Activated naive CD8-positive, alpha-beta T cell treated with anti-CD3 and anti-CD28 coated beads, Interleukin-2, amount 50 U/mL, for 24 hours (primary cell): Measurements from ENCODE around the gene SGMS1.

Source experiments
- ATAC-seq: fragments of 150-1000 bp; cut with Tn5 transposase; one replicate; pipeline ENCODE4 v1.10.0; 2021
- DNase-seq: peaks from one replicate; pipeline ENCODE4 v3.0.0; 2021
- H3K27ac Mint-ChIP-seq: one replicate; pipeline ENCODE4 v1.8.0; 2021; ENCODE audit warnings: mild to moderate bottlenecking, mixed read lengths
- H3K27me3 Mint-ChIP-seq: one replicate; pipeline ENCODE4 v1.8.0; 2021; ENCODE audit warnings: mixed read lengths
- H3K36me3 Mint-ChIP-seq: one replicate; pipeline ENCODE4 v1.8.0; 2021; ENCODE audit warnings: low read depth, mixed read lengths
- H3K4me1 Mint-ChIP-seq: one replicate; pipeline ENCODE4 v1.8.0; 2021; ENCODE audit warnings: mixed read lengths
- H3K4me3 Mint-ChIP-seq: one replicate; pipeline ENCODE4 v1.8.0; 2021; ENCODE audit warnings: mild to moderate bottlenecking, moderate library complexity, mixed read lengths
- H3K9me3 Mint-ChIP-seq: one replicate; pipeline ENCODE4 v1.8.0; 2021; ENCODE audit warnings: mixed read lengths

Gene SGMS1

GRCh38 chr10:50316174-50316573, 307.6 kb downstream of the SGMS1 start:
- Mint-ChIP-seq H3K4me3 (no peak overlapping the region), H3K9me3 (no peaks in the 10 kb centered on the region), H3K27ac (no peak overlapping the region), H3K27me3 (no peaks in the 10 kb centered on the region), H3K36me3 (peaks cover 12% of the 10 kb centered on the region), H3K4me1 (peaks cover 7% of the 10 kb centered on the region)
- no peak for ATAC-seq
- no peak for DNase-seq

- ATAC-seq: no peak
- Mint-ChIP-seq H3K27me3 (no peaks in the 10 kb centered on the region), H3K9me3 (no peaks in the 10 kb centered on the region), H3K4me1 (peaks cover 7% of the 10 kb centered on the region), H3K27ac (no peak overlapping the region), H3K4me3 (no peak overlapping the region), H3K36me3 (peaks cover 15% of the 10 kb centered on the region)
- no peak for DNase-seq
Observed at GRCh38 chr10:50315424-50315823, 308.3 kb downstream of the SGMS1 start.

DNA sequence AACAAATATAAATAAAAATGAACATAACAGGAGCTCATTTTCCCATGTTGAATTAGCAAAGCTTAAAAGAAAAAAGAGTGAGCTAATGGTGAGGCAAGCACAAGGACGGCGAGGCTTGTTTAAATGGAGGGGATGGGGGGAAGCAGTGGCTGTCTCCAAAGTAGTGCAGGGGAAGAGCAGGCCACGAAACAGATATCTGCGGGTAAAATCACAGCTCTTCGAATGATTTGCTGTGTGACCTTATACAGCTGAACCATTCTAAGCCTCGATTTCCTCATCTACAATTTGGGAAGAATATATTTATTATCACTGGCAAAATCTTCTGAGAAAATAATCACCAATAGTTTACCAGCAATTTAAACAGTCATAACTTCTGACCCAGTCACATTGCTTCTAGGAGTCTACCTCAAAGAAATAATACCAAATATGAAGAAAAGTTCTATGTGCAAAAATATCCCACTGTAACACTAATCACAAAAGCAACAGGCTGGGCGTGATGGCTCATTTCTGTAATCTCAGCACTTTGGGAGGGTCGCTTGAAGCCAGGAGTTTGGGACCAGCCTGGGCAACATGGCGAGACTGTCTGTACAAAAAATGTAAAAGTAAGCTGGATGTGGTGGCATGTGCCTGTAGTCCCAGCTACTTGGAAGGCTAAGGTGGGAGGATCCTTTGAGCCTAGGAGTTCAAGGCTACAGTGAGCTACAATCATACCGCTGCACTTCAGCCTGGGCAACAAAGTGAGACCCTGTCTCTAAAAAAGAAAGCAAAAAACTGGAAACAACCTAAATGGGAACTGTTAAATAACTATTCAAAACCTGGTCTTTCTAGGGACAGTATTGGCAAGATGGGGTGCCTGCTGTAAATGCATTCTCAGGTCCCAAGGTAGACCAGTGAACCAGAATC, 309.3 kb downstream of the SGMS1 start:
- Mint-ChIP-seq H3K36me3 (peaks cover 18% of the 10 kb centered on the region), H3K4me1 (peaks cover 7% of the 10 kb centered on the region), H3K27ac (no peak overlapping the region), H3K4me3 (no peak overlapping the region), H3K9me3 (no peaks in the 10 kb centered on the region), H3K27me3 (no peaks in the 10 kb centered on the region)
- DNase-seq: no peak
- no peak for ATAC-seq

DNA sequence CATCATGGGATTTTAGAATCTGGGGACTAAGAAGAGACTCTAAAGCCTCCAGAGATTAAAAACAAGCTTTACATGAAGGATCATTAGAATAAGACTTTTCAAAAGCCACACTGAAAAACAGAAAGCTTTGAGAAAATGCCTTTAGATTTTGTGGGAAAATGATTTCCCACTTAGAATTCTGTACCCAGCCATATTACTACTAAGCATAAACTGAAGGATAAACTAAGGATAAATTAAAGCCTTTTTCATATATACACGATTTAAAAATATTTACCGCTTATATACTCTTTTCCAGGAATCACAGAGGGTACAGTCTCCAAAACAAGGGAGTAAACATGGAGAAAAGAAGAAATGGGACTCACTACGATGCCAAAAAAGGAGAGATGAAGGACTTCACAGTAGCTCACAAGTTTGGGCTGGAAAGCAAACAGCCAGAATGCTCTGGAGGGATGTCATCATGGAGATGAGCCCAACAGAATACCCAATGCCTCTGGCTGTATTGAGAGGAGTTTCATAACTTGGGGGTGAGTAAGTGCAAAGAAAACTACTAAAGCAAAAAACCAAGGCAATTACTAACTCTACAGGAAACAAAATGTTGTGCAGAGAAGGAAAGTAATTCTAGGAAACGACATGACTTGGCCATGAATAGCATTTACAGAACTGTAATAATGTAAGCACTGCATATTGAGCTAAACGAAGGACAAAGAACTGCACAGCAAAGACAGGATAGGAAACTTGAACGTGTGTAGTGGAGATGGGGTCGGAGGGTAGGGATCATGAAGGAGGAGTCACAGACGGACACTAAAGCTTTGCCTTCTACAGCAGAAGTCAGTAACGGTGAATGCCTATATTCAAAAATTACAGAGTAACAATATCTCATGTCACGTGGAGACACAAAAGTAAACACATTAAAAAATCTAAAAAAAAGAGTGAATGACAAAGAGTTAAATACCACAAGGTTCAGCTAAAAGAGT, 311.0 kb downstream of the SGMS1 start:
- Mint-ChIP-seq H3K36me3 (peaks cover 18% of the 10 kb centered on the region), H3K27ac (no peak overlapping the region), H3K9me3 (no peaks in the 10 kb centered on the region), H3K4me1 (peaks cover 7% of the 10 kb centered on the region), H3K4me3 (no peak overlapping the region), H3K27me3 (no peaks in the 10 kb centered on the region)
- DNase-seq: no peak
- no peak for ATAC-seq

DNA sequence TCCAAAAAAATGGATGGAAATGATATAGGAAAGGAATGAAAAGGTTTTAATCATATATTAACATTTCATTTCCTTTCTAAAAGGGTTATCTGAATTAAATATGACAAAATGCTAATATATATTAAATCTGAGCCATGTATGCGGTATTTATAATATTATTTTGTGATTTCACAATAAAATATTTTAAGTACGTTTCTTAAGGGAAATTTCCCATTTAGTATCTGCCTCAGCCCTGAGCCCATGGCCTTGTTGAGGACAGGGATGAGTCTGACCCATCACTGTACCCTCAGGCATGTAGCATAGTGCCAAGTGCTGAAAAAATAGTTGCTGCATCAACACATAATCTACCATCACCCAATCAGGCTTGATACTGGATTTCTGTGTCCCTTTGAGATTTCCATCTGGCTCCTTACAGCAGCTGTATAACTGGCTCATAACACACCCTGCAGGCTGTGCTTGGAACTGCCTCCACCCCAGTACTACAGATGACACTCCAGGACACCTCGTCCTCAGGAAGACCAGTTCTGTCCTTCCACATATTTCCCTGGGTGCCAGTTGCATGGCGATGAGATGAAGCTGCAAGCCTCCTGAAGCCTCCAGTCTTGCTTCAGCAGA, 313.1 kb downstream of the SGMS1 start:
- DNase-seq: peak; percentile 28
- Mint-ChIP-seq H3K36me3 (peaks cover 24% of the 10 kb centered on the region), H3K27ac (no peak overlapping the region), H3K9me3 (no peaks in the 10 kb centered on the region), H3K4me3 (no peak overlapping the region), H3K4me1 (peaks cover 4% of the 10 kb centered on the region), H3K27me3 (no peaks in the 10 kb centered on the region)
- peak; percentile 54 for ATAC-seq

DNA sequence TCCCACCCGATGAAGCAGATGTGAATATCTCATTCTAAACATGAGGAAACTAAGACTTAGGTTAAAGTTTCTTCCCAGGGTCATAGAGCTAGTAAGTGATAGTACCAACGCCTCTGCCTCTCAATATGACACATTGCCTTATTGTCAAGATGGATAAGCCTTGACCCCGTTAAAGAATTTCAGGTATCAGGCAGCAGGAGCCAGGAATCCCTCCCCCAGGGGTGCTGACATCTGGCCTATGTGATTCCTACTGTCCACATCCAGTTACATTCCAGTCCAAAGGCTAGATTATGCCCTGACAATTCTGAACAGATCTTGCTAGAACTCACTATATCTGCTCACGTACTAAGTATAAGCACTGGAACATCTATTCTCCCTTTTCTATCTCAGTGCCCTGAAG, 314.4 kb downstream of the SGMS1 start:
- DNase-seq: no peak
- H3K9me3 Mint-ChIP-seq: no peaks in the 10 kb centered on the region
- no peaks in the 10 kb centered on the region for H3K27me3 Mint-ChIP-seq
- peaks cover 20% of the 10 kb centered on the region for H3K36me3 Mint-ChIP-seq
- ATAC-seq: no peak
- H3K4me1 Mint-ChIP-seq: no peaks in the 10 kb centered on the region
- no peak overlapping the region for H3K4me3 Mint-ChIP-seq
- H3K27ac Mint-ChIP-seq: no peak overlapping the region

DNA sequence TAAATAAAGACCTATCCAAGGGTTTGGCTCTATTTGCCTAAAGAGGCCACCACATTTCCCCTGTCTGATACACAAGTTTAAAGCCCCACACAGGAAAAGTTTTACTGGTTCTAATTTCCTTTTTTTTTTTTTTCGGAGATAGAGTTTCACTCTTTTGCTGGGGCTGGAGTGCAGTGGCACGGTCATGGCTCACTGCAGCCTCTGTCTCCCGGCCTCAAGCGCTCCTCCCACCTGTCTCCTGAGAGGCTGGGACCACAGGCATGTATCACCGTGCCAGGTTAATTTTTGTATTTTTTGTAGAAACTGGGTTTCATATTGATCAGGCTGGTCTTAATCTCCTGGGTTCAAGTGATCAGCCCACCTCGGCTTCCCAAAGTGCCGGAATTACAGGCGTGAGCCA, 319.1 kb downstream of the SGMS1 start:
- H3K36me3 Mint-ChIP-seq: peaks cover 6% of the 10 kb centered on the region
- H3K4me3 Mint-ChIP-seq: no peak overlapping the region
- ATAC-seq (no peak), DNase-seq (no peak)
- no peaks in the 10 kb centered on the region for H3K27me3 Mint-ChIP-seq
- no peaks in the 10 kb centered on the region for H3K9me3 Mint-ChIP-seq
- no peak overlapping the region for H3K27ac Mint-ChIP-seq
- H3K4me1 Mint-ChIP-seq: peaks cover 2% of the 10 kb centered on the region

GRCh38 chr10:50299948-50300669, 323.6 kb downstream of the SGMS1 start:
- Mint-ChIP-seq H3K4me1 (peaks cover 2% of the 10 kb centered on the region), H3K27ac (no peak overlapping the region), H3K27me3 (no peaks in the 10 kb centered on the region), H3K9me3 (no peaks in the 10 kb centered on the region), H3K36me3 (peaks cover 2% of the 10 kb centered on the region), H3K4me3 (no peak overlapping the region)
- ATAC-seq: no peak
- DNase-seq: no peak

GRCh38 chr10:50295367-50295766, 328.4 kb downstream of the SGMS1 start:
- Mint-ChIP-seq H3K4me1 (no peaks in the 10 kb centered on the region), H3K36me3 (peaks cover 2% of the 10 kb centered on the region), H3K4me3 (no peak overlapping the region), H3K27ac (no peak overlapping the region), H3K27me3 (no peaks in the 10 kb centered on the region), H3K9me3 (no peaks in the 10 kb centered on the region)
- ATAC-seq: no peak
- no peak for DNase-seq

- no peaks in the 10 kb centered on the region for H3K9me3 Mint-ChIP-seq
- no peaks in the 10 kb centered on the region for H3K27me3 Mint-ChIP-seq
- ATAC-seq: no peak
- DNase-seq: no peak
- H3K27ac Mint-ChIP-seq: no peak overlapping the region
- H3K36me3 Mint-ChIP-seq: peaks cover 2% of the 10 kb centered on the region
- no peak overlapping the region for H3K4me3 Mint-ChIP-seq
- no peaks in the 10 kb centered on the region for H3K4me1 Mint-ChIP-seq
Observed at GRCh38 chr10:50294582-50294981, 329.2 kb downstream of the SGMS1 start.

DNA sequence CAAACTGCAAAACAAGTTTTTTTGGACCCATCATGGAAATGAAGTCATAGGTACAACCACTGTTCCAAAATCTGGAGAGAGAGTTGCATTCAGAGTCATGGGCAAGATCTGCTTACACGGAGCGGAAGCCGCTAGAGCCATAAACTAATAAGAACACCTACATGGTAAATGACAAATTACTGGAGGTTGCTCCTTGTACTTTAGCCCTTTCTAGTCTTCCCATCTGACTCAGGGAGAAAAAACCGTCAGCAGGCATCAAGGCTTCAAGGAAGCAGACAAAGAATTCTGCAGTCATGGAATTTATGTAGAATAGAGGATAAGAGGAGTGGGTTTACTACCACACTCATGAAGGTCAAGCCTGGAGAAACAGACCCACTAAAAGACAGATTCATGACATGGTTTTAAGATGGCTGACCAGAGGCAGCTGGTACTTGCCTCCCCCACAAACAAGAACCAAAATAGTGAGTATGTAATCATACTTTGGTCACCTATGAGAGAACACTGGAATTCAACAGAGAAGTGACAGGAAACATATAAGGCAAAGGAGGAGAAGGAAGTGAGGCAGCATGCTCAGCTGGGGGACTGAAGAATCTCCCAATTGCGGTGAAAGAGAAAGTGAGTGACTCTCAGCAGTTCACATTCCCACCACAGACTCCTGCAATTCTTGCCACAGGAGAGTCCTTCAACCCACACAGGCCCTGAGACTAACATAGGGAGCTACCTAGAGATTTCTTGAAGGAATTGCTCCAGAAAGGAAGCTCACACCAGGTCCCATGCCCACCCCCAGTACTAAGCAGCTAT, 330.0 kb downstream of the SGMS1 start:
- no peaks in the 10 kb centered on the region for H3K4me1 Mint-ChIP-seq
- H3K4me3 Mint-ChIP-seq: no peak overlapping the region
- ATAC-seq (no peak), DNase-seq (no peak)
- peaks cover 2% of the 10 kb centered on the region for H3K36me3 Mint-ChIP-seq
- H3K27ac Mint-ChIP-seq: no peak overlapping the region
- no peaks in the 10 kb centered on the region for H3K9me3 Mint-ChIP-seq
- no peaks in the 10 kb centered on the region for H3K27me3 Mint-ChIP-seq

GRCh38 chr10:50291261-50291850, 332.4 kb downstream of the SGMS1 start:
- Mint-ChIP-seq H3K4me3 (no peak overlapping the region), H3K27ac (no peak overlapping the region), H3K4me1 (no peaks in the 10 kb centered on the region), H3K27me3 (no peaks in the 10 kb centered on the region), H3K9me3 (no peaks in the 10 kb centered on the region), H3K36me3 (no peaks in the 10 kb centered on the region)
- DNase-seq (no peak), ATAC-seq (no peak)

DNA sequence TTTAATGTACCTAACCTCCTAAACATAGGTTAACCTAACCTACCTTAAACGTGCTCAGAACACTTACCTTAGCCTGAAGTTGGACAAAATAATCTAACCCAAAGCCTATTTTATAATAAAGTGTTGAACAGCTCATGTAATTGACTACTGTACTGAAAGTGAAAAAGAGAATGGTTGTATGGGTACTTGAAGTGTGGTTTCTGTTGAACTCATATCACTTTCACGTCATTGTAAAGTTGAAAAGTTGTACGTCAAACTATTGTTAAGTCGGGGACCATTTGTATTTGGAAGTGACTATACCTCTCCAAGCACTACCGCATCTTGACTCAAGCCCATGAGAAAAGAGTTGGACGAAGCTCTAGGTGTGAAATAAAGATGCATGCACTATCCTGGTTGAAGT, 334.6 kb downstream of the SGMS1 start:
- H3K27me3 Mint-ChIP-seq: peaks cover 3% of the 10 kb centered on the region
- ATAC-seq (no peak), DNase-seq (no peak)
- no peak overlapping the region for H3K27ac Mint-ChIP-seq
- H3K4me3 Mint-ChIP-seq: no peak overlapping the region
- H3K36me3 Mint-ChIP-seq: no peaks in the 10 kb centered on the region
- no peaks in the 10 kb centered on the region for H3K9me3 Mint-ChIP-seq
- no peaks in the 10 kb centered on the region for H3K4me1 Mint-ChIP-seq
